Subcutaneous adipose tissue (tissue), 4 donors: ENCODE measurements around the gene NRXN3. TPM values are rescaled to one million over a fixed set of nuclear protein-coding genes. Genes with fewer than 3 reads are reported as not detected.

ENCODE experiments used
- total RNA-seq, 4 donors: library from RNA; depleted of rRNA; stranded (reverse); fragments of >200 nt; gene quantifications; one replicate each; pipeline ENCODE4 v1.1.0, GENCODE V29; 2016
- TF ChIP-seq, protein P1 (sequence below): fragments of 450-650 bp; IDR thresholded peaks from one replicate; pipeline ENCODE4 v1.5.1; 2016; ENCODE audit warnings: low read depth, mild to moderate bottlenecking, control low read depth, antibody characterized with exemption, moderate library complexity

Gene NRXN3
- total RNA-seq, 4 donors from 2014 or later = 0.57 to 2.4 (median 1.1) TPM; not detected in 1

DNA sequence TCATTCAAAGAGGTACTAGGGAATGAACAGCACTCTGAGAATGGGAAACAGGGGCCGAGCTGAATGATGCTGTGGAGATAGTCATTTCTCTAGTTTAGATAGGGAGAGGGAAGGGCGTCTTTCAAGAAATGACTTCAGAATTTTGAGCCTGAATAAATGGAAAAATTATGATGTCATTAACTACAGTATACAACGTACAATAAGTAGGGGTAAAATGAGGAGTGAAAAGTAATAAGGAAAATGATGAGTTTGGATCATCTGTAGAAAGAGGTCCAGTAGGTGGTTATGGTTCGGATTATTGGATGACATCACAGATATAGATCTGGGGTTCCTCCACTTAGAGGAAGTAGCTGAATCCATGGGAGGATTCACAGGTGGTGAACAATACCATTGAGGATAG, 1081.1 kb downstream of the NRXN3 start:
- TF ChIP-seq, protein P1, sequence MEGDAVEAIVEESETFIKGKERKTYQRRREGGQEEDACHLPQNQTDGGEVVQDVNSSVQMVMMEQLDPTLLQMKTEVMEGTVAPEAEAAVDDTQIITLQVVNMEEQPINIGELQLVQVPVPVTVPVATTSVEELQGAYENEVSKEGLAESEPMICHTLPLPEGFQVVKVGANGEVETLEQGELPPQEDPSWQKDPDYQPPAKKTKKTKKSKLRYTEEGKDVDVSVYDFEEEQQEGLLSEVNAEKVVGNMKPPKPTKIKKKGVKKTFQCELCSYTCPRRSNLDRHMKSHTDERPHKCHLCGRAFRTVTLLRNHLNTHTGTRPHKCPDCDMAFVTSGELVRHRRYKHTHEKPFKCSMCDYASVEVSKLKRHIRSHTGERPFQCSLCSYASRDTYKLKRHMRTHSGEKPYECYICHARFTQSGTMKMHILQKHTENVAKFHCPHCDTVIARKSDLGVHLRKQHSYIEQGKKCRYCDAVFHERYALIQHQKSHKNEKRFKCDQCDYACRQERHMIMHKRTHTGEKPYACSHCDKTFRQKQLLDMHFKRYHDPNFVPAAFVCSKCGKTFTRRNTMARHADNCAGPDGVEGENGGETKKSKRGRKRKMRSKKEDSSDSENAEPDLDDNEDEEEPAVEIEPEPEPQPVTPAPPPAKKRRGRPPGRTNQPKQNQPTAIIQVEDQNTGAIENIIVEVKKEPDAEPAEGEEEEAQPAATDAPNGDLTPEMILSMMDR = no peak

GRCh38 chr14:79253576-79253975, 1083.4 kb downstream of the NRXN3 start:
- TF ChIP-seq, protein P1 = no peak

- TF ChIP-seq, protein P1 = no peak
Measured at GRCh38 chr14:79254069-79254775, 1084.0 kb downstream of the NRXN3 start.

- TF ChIP-seq, protein P1 = no peak
Measured at GRCh38 chr14:79256380-79256779, 1086.2 kb downstream of the NRXN3 start.

DNA sequence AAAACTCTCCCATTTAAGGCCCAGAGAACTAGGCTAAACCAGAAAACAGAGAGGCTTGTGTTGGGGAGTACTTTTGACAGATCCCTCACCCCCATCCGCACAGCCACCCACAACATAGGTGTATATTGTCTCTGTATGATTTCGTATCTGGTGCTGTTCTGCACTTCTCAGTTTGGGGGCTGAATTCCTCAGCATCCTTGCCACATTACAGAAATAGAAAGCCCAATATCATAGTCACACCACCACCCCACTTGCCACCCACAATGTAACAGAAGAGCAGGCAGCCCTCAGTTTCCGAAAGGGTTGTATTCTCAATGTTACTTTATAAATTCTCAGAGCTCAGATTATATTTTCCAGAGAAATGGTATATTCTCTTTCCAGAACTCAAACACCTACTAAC, 1090.2 kb downstream of the NRXN3 start:
- TF ChIP-seq, protein P1 = no peak

DNA sequence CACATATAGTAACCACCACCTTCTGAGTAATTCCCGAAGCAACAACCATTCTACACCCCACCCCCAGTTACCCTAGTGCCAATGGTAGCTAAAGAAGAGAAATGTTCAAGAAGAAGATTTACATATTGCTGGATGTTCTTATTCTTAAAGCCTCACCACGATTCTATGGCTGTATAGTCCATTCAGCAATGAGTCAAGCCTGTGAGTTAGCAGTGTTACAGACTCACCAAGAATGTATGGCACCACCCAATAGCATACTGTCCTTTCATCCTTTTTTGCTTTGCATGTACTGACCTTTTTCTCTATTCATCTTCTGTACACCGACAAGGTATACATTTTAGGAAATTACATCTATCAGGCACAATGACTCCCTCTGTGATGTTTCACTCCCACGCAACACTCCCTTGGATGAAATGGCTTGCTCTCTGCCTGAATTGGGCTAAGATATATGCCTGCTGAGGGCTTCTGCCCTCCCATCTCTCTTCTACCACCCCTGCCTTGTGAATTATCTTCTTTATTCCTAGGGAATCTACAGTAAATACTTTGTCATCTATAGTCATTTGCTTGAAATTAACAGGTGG, 1095.3 kb downstream of the NRXN3 start:
- TF ChIP-seq, protein P1 = no peak

GRCh38 chr14:79270361-79270760, 1100.2 kb downstream of the NRXN3 start:
- TF ChIP-seq, protein P1 = no peak
